Spinal cord (tissue), 10 donors: ENCODE results near the gene CADPS2. TPM values are rescaled to one million over a fixed set of nuclear protein-coding genes. Genes with fewer than 3 reads are reported as not detected.
A peak's percentile ranks its signal among the peaks of the same experiment; 100 is the strongest.
"Not testable (repeated sequence)": the region's sequence is repeated elsewhere in the genome, so short reads cannot be mapped to it uniquely, and the experiment has no call there.

Source experiments
- DNase-seq, 6 donors: peaks; one replicate each; pipeline versions ENCODE4 v3.0.0 to v3.0.0-alpha.2; 2013 to 2015; ENCODE audit warnings: low spot score in 6 of 6, low read depth in 4 of 6
- H3K27ac ChIP-seq: one replicate; pipeline ENCODE4 v1.5.1; 2013; ENCODE audit warnings: low read depth, low read length, control low read depth
- H3K27me3 ChIP-seq: one replicate; pipeline ENCODE4 v1.6.1; 2013; ENCODE audit warnings: low read length; ENCODE audit not compliant: control insufficient read depth, insufficient read depth
- H3K36me3 ChIP-seq: one replicate; pipeline ENCODE4 v1.6.1; 2013; ENCODE audit warnings: low read length; ENCODE audit not compliant: control insufficient read depth, insufficient read depth
- H3K4me1 ChIP-seq: one replicate; pipeline ENCODE4 v1.6.1; 2013; ENCODE audit warnings: low read length; ENCODE audit not compliant: control insufficient read depth, insufficient read depth
- H3K4me3 ChIP-seq: one replicate; pipeline ENCODE4 v1.5.1; 2013; ENCODE audit warnings: low read depth, low read length, control low read depth
- H3K9me3 ChIP-seq: one replicate; pipeline ENCODE4 v1.6.1; 2013; ENCODE audit warnings: low read length; ENCODE audit not compliant: control insufficient read depth, insufficient read depth
- WGBS: methylation state at CpG from one replicate; pipeline ENCODE4 v1.1.5; 2013; ENCODE audit warnings: missing lambda C conversion rate; ENCODE audit not compliant: insufficient coverage; 5-methylcytosine and 5-hydroxymethylcytosine counted together
- polyA plus RNA-seq, 2 donors: library from polyadenylated mRNA; unstranded; fragments of 120-200 nt; gene quantifications; one replicate each; pipeline ENCODE4 v1.2.1, GENCODE V29; 2013; ENCODE audit not compliant: insufficient read length in 2 of 2
- total RNA-seq, 2 donors: library from RNA; depleted of rRNA in 1 of 2; stranded (reverse); fragments of 120-200 nt in 1 of 2; fragments of >200 nt in 1 of 2; gene quantifications; one replicate each; pipeline versions ENCODE4 v1.2.3 to v1.2.4, GENCODE V29; 2013 to 2014
- donor health status: healthy.

The CADPS2 gene
- total and polyA plus RNA-seq, 4 donors: 18.7 to 40.5 (median 30.4) TPM

GRCh38 chr7:122836286-122836685 lies 50.0 kb downstream of the CADPS2 start:
- WGBS: no CpG with 5 or more reads among the region's 2 CpGs
- not testable (repeated sequence) for DNase-seq, H3K27me3 ChIP-seq

GRCh38 chr7:122834571-122834942 lies 51.7 kb downstream of the CADPS2 start:
- not testable (repeated sequence) for H3K36me3 ChIP-seq, DNase-seq, H3K9me3 ChIP-seq, H3K4me3 ChIP-seq, H3K27ac ChIP-seq, H3K4me1 ChIP-seq, H3K27me3 ChIP-seq
- 73% methylated on average over 9 of the region's 9 CpGs for WGBS

More at GRCh38 chr7:122836286-122836685, 50.0 kb downstream of the CADPS2 start:
- not testable (repeated sequence) for H3K4me3 ChIP-seq, H3K36me3 ChIP-seq, H3K27ac ChIP-seq, H3K9me3 ChIP-seq, H3K4me1 ChIP-seq

GRCh38 chr7:122833888-122834570 lies 52.2 kb downstream of the CADPS2 start:
- no peak for DNase-seq
- no peak overlapping the region for H3K27ac ChIP-seq
- no peaks in the 10 kb centered on the region for H3K36me3 ChIP-seq
- H3K4me1 ChIP-seq: no peaks in the 10 kb centered on the region
- H3K4me3 ChIP-seq: no peak overlapping the region
- 90% methylated on average over 8 of the region's 10 CpGs for WGBS
- no peaks in the 10 kb centered on the region for H3K27me3 ChIP-seq
- no peaks in the 10 kb centered on the region for H3K9me3 ChIP-seq

- no peak overlapping the region for H3K27ac ChIP-seq
- no peak for DNase-seq
- no peaks in the 10 kb centered on the region for H3K27me3 ChIP-seq
- WGBS: no CpG with 5 or more reads among the region's 1 CpG
- H3K4me3 ChIP-seq: no peak overlapping the region
- H3K36me3 ChIP-seq: no peaks in the 10 kb centered on the region
- no peaks in the 10 kb centered on the region for H3K9me3 ChIP-seq
- H3K4me1 ChIP-seq: no peaks in the 10 kb centered on the region
These were observed 54.8 kb downstream of the CADPS2 start for GRCh38 chr7:122831436-122831835.

- no CpG with 5 or more reads among the region's 2 CpGs for WGBS
- DNase-seq: no peak
- no peaks in the 10 kb centered on the region for H3K27me3 ChIP-seq
- H3K27ac ChIP-seq: no peak overlapping the region
- H3K9me3 ChIP-seq: no peaks in the 10 kb centered on the region
- no peaks in the 10 kb centered on the region for H3K4me1 ChIP-seq
- H3K4me3 ChIP-seq: no peak overlapping the region
- H3K36me3 ChIP-seq: no peaks in the 10 kb centered on the region
These were observed 56.3 kb downstream of the CADPS2 start for GRCh38 chr7:122829962-122830361.

- H3K4me1 ChIP-seq: no peaks in the 10 kb centered on the region
- H3K27me3 ChIP-seq: no peaks in the 10 kb centered on the region
- DNase-seq: no peak
- no peak overlapping the region for H3K4me3 ChIP-seq
- no peak overlapping the region for H3K27ac ChIP-seq
- H3K9me3 ChIP-seq: no peaks in the 10 kb centered on the region
- no peaks in the 10 kb centered on the region for H3K36me3 ChIP-seq
These were observed 58.5 kb downstream of the CADPS2 start for GRCh38 chr7:122827763-122828162.

GRCh38 chr7:122813845-122814244 lies 72.4 kb downstream of the CADPS2 start:
- Histone ChIP-seq H3K4me1 (no peaks in the 10 kb centered on the region), H3K27ac (no peak overlapping the region), H3K27me3 (no peaks in the 10 kb centered on the region), H3K4me3 (no peak overlapping the region), H3K36me3 (no peaks in the 10 kb centered on the region), H3K9me3 (no peaks in the 10 kb centered on the region)
- no CpG with 5 or more reads among the region's 3 CpGs for WGBS
- DNase-seq: no peak

- H3K27me3 ChIP-seq: no peaks in the 10 kb centered on the region
- H3K9me3 ChIP-seq: no peaks in the 10 kb centered on the region
- no peak for DNase-seq
- no peaks in the 10 kb centered on the region for H3K36me3 ChIP-seq
- H3K4me3 ChIP-seq: no peak overlapping the region
- no peaks in the 10 kb centered on the region for H3K4me1 ChIP-seq
- H3K27ac ChIP-seq: no peak overlapping the region
- WGBS: no CpG with 5 or more reads among the region's 1 CpG
These were observed 82.4 kb downstream of the CADPS2 start for GRCh38 chr7:122803851-122804250.

- Histone ChIP-seq H3K27me3 (no peaks in the 10 kb centered on the region), H3K4me1 (no peaks in the 10 kb centered on the region), H3K27ac (no peak overlapping the region), H3K36me3 (no peaks in the 10 kb centered on the region), H3K4me3 (no peak overlapping the region), H3K9me3 (no peaks in the 10 kb centered on the region)
- peak in 2 of 6 donors; percentile 36 to 64 for DNase-seq
- no CpG with 5 or more reads among the region's 2 CpGs for WGBS
These were observed 82.9 kb downstream of the CADPS2 start for GRCh38 chr7:122803323-122803722.

- H3K4me3 ChIP-seq: no peak overlapping the region
These were observed 83.9 kb downstream of the CADPS2 start for GRCh38 chr7:122802301-122802751.

More at GRCh38 chr7:122802301-122802751, 83.9 kb downstream of the CADPS2 start:
- no peaks in the 10 kb centered on the region for H3K36me3 ChIP-seq
- no peaks in the 10 kb centered on the region for H3K27me3 ChIP-seq
- 74% methylated on average over 5 of the region's 6 CpGs for WGBS
- H3K27ac ChIP-seq: no peak overlapping the region
- DNase-seq: no peak
- no peaks in the 10 kb centered on the region for H3K4me1 ChIP-seq
- no peaks in the 10 kb centered on the region for H3K9me3 ChIP-seq
